ENCODE data around the gene OCRL. TPM values are rescaled to one million over a fixed set of nuclear protein-coding genes. Genes with fewer than 3 reads are reported as not detected.
A peak's percentile ranks its signal among the peaks of the same experiment; 100 is the strongest.

The OCRL gene
- polyA plus RNA-seq, 4 donors = 27.3 to 32.1 (median 31.5) TPM

DNA sequence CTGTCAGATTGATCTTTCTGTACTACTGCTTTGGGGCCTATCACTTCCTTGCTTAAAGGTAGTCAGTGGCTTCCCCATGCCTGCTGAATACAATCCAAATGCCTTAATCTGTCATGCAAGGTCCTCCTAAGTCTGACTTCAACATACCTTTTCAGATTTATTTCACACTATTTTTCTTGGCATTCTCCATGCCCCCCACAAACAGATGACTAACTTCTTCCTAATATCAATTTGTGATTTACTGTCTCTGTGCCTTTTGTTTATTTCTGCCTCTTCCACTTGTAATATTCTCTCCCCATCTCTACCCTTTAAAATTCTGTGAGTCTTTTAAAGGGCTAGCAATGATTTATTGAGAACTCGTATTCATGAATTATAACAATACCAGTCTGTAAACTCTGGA, 41.8 kb downstream of the OCRL start:
- no peak for DNase-seq (ENCODE audit: low read depth in 4 of 4, low spot score in 3 of 4)

DNA sequence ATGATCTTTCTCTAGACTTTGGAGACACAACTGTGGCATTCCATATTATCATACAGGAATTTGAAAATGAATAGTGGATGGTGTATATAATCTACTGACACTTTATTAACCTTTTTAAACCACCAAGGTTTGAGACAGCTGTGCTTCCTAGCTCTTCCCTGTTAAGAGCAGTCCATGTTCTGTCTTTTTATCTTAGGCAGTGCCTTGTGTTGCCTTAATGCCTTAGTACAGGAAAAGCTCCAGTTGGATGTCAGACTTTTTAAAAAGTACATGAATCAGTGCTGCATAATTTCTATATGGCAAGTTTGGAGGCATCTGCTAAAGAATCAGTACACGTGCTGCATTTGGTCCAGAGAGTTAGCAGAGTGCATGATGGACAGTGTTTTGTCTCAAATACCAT, 45.1 kb downstream of the OCRL start:
- DNase-seq (ENCODE audit: low read depth in 4 of 4, low spot score in 3 of 4) = no peak

DNA sequence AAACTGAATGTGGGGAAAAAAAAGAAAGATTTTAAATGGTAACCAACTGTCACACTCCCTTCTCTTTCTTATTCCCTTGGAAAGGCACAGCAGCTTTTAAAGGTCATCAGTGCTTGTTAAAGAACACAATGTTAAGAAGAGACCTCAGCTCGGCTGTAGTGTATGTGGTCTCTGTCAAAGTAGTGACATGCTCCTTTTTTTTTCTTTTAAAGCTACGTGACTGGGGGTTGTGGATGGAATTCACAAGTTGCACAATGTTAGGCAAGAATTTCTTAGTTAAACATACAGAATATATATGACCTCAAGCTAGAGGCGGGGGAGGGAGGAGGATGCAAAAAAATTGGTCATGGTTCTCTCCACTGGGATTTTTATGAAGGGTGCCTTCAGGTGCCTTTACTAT, 45.6 kb downstream of the OCRL start:
- no peak for DNase-seq (ENCODE audit: low read depth in 4 of 4, low spot score in 3 of 4)

DNA sequence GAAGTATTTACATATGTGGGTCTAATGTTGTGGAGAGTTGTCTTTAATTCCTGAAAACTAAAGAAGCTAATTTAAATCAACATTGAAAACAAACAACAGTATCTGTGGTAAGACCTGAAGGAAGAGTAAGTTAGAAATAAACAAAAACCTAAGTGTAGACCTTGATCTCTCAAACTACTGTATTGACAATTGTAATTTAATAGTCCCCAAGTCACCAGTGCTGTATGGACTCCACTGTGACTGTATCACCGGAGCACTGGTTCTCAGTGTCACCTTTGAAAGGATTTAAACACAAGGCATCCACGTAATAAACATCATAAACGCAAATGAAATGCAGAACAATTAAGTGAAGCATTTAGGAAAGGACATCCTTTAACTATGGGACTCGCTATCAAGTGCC, 46.4 kb downstream of the OCRL start:
- no peak for DNase-seq (ENCODE audit: low read depth in 4 of 4, low spot score in 3 of 4)

DNA sequence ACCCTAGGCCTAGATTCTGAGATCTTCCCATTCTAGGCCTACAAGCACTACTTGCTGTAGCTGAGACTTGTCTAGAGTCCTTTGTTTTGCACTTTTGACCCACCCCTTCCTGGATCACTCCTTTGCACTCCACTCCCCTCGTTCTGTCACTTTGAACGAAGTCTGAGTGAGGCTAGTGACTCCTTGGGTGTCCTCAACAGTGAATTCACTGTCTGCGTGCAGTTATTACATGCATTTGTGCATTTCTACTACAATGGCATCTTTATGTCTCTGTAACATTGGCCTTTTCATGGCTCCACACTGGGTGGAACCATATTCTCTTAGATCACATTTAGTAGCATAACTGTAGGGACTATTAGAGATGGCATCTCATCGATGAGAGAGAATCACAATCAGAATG, 50.5 kb downstream of the OCRL start:
- no peak for DNase-seq (ENCODE audit: low read depth in 4 of 4, low spot score in 3 of 4)

DNA sequence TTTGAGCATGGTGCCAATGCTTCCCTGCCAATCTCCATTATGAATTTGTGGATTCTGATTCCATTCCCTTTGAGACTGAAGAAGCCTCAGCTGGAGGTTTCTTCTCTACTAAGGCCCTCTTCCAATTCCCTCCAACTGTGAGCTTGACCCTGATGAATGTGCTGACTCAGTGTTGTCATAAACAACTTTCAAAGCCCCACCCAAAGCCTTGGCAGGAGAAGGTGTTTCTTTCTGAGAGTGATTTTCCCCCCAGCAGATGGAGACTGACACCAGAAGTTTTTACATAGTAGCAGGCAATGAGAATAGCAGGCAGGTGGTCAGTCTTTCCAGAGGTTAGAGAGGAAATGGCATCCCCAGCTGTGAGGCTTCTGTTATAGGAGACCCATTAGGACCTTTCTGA, 53.1 kb downstream of the OCRL start:
- DNase-seq (ENCODE audit: low read depth in 4 of 4, low spot score in 3 of 4) = no peak

DNA sequence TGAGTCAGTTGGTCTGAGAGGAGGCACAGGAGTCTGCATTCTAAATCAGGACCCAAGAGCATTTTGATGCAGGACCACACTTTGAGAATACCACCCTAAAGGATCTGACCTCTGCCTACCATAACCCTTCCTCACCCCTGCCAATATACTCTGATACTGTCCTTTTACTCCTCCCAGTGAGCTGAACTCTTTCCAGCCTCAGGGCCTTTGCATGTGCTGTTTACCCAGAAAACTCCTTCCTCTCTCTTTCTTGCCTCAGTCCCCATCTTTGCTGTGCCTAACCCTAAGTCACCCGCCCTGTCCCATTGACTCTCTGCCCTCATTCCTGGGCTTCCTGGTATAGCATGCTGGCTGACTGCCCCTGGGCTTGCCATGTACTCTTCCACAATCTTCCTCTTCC, 54.7 kb downstream of the OCRL start:
- no peak for DNase-seq (ENCODE audit: low read depth in 4 of 4, low spot score in 3 of 4)

DNA sequence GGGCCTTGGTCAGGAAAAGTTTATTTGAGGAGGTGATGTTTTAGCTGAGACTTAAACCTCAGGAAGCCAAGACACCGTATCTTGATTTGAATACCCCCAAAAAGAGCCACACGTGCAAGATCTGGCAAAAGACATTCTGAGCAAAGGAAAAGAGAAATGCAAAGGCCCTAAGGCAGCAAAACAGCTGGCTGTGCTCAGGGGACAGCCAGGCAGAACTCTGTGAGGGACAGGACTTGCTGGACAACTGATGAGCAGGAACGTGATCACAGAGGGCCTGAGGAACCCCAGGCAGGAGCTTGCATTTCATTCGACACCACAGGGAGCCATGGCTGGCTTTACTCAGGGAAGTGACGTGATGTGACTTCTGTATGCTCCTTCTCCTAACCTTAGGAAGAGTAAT, 56.0 kb downstream of the OCRL start:
- DNase-seq (ENCODE audit: low read depth in 4 of 4, low spot score in 3 of 4) = no peak

DNA sequence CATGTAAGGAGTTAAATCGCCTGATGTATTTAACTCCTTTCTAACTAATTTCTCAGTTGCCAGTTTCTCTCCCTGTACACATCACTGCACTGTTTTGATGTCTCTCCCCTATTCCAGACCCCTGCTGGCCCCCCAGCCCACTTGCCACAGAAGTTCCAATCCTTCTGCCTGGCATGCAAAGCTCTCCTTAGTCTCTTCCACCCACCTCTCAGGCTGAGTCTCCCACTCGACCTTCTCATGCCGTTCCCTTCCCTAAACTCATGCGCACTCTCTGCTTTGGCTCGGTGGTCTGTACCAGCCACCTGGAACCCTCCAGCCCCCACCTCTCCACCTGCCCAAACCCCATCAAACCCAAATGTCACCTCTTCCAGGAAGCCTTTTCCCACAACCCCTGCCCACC, 57.8 kb downstream of the OCRL start:
- no peak for DNase-seq (ENCODE audit: low read depth in 4 of 4, low spot score in 3 of 4)

DNA sequence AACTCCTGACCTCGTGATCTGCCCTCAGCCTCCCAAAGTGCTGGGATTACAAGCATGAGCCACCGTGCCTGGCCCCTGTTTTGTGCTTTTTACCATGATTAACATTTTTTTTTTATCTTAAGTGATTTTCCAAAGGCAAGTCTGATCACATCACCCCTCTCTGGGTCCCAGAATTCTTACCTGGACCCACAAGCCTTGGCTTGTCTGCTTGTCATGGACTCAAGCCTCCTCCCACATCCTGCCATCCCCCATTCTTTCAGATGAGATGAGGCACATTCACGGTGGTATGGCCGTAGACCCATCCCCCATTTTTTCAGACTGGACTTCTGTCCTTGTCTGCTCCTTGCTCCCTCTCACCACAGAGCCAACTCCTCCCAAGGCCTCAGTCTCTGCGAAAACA, 59.4 kb downstream of the OCRL start:
- no peak for DNase-seq (ENCODE audit: low read depth in 4 of 4, low spot score in 3 of 4)

DNA sequence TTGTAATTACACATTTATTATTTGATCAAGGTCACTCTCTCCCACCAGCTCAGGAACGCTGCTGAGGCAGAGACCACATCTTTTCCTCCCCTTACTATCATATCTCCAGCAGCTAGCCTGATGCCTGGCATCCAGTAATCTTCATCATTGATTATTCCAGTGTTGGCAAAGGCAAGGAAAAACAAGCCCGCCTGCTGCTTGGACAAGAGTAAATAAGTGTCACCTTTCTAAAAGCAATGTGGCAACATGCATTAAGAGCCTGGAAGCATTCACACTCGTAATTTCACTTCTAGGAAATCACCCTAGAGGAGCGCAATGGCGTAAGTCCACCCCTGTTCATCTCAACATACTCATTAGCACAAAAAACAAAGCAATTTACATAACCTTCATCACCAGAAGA, 59.9 kb downstream of the OCRL start:
- no peak for DNase-seq (ENCODE audit: low read depth in 4 of 4, low spot score in 3 of 4)

DNA sequence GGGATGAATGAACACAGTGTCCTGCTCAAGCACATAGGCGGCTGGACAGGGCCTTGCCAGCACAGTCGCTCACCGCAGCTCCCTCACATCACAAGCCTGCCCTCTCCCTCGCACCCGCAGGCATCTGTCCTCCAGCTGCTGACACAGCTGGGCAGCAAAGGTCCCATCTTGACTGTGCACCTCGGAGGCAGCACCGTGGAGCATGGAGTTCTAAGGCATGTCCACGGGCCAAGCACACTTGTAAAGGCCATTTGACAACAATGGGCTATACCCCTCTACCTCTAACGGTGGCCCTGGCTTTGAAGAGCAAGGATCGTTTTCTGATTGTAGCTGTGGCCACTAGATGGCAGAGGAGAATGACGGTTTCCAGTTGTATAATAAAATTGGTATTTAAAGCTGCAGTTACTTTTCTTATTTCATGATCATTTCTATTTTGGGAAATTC, 60.9 kb downstream of the OCRL start:
- DNase-seq (ENCODE audit: low read depth in 4 of 4, low spot score in 3 of 4) = no peak

DNA sequence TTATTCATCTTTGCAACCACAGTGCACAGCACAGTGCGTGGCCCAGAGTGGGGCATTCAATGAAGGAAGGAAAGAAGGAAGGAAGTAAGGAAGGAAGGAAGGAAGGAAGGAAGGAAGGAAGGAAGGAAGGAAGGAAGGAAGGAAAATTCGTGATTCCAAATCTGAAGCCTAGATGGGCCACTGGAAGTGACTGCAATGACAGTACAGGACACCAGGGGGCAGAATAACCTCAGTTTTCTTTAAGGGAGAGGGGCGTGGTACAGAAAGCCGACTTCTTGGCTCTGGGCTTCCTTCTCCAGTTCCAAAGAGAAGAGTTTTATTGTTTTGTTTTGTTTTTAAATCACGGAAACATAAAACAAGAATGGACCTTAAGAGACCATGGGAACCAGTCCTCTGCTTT, 66.9 kb downstream of the OCRL start:
- peak in 3 of 4 donors; percentile 35 to 55 (median 52) for DNase-seq (ENCODE audit: low read depth in 4 of 4, low spot score in 3 of 4)

DNA sequence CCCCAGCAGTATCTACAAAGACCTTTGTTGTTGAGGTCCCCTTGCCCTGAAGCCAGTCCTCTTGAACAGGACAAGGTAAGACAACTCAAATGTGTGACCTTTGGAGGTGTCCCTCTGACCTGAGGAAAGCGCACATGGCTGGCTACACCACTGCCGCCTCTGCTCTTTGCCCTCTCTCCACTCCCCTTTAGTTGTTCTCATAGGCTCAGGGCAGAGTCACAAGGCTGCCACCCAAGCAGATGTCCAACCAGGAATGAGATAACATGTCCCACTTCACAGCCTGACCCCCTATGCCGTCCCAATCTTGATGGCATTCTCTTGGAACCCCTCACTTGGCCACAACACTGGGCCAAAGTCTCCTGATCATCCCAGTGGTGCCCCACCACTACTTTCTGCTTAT, 68.4 kb downstream of the OCRL start:
- no peak for DNase-seq (ENCODE audit: low read depth in 4 of 4, low spot score in 3 of 4)

DNA sequence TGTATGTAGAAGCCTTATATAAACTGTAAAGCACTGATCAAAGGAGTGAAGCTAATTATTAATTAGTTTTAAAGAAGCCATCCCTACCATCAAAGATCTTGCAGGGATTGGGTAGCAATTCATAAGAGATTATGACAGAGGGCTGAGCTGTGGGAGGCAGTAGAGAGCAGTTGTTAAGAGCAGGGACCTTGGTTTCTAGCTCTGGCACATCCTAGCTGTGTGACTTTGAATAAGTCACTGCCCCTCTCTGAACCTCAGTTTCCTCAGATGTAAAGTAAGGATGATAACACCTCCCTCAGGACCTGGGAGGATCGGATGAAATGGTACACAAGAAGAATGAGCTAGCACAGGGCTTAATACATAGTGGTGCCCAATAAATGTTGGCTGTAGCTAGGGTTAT, 69.3 kb downstream of the OCRL start:
- DNase-seq (ENCODE audit: low read depth in 4 of 4, low spot score in 3 of 4) = no peak

DNA sequence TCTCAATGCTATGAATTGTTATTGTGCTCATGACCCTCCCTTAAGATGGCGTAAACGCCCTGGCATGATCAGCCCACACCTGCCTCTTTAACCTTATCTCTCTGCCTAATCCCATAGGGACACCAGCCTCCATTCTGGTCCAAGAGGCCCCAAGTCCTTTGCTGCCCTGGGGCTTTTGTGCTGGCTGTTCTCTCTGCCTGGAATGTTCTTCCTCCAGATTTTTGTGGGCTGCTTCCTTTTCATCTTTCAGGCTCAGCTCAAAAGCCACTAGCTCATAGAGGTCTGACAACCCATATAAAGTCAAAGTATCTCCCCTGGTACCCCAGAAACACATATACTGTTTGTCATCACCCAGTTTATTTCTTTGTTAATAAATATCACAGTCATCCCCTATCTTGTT, 72.3 kb downstream of the OCRL start:
- DNase-seq (ENCODE audit: low read depth in 4 of 4, low spot score in 3 of 4) = no peak

DNA sequence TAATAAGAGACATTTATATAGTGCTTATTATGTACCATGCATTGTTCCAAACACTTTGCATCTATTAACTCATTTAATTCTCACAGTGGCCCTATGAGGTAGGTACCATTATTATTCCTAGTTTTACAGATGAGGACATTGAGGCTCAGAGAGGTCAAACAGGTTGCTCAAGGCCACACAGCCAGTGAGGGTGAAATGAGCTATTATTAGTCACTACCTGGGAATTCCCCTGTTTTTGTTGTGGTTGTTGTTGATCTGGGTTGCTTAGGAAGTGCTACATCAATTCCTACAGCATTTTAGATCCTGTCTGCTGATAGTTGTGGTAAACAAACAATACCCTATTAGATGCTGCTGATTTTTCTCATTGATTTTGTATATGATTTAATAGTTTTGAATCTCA, 73.5 kb downstream of the OCRL start:
- DNase-seq (ENCODE audit: low read depth in 4 of 4, low spot score in 3 of 4) = no peak

DNA sequence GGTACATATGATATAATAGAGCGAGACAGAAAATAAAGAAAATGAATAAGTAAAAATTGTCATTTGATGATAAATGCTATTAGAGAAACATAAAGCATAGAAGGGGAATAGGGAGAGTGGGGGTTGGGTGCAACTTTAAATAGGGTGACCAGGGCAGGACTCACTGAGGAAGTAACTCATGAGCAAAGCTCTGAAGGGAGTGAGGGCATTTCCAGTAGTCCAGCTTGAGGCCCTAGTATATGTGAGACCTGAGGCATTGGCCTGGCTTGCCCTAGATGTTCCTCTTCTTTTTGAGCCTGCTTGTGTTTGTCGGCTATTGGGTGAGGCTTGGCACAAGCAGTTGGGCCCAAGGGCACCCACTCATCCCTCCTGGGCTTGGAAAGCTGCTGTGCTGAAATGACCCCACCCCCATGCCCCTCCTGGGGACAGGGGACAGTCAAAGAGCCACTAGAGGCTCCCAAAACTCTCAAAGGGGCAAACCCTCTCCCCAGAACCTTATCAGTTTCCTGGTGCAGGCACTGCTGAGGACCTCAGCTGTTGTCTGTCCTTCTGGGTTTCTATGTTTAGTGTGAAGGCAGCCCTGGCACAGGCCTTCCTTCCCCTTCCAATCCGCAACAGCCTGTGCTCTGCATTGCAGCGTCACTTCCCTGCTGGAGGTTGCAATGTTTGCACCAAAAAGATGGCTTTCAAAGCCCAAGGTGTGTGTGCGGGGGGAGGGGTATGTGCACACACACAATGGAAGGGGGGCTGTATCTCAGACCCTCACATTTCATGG, 74.6 kb downstream of the OCRL start:
- DNase-seq (ENCODE audit: low read depth in 4 of 4, low spot score in 3 of 4) = no peak

DNA sequence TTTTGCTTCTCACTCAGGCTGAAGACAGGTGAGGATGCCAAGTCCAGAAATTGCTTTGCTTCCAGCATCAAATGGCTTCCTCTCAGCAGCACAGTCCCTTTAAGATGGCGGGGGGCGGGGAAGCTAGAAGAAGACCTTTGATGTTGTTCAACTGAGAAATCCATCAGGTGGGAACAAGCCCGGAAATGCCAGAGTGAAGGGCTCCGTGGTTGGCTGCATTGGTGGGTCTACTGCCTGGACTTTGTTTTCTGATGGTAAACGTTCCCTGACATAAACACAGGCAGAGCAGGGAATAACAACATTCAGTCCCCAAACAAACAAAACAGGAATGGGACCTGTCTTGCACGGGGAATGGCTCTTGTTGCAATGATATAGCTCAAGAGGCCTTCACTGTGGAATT, 77.4 kb downstream of the OCRL start:
- DNase-seq (ENCODE audit: low read depth in 4 of 4, low spot score in 3 of 4) = no peak

DNA sequence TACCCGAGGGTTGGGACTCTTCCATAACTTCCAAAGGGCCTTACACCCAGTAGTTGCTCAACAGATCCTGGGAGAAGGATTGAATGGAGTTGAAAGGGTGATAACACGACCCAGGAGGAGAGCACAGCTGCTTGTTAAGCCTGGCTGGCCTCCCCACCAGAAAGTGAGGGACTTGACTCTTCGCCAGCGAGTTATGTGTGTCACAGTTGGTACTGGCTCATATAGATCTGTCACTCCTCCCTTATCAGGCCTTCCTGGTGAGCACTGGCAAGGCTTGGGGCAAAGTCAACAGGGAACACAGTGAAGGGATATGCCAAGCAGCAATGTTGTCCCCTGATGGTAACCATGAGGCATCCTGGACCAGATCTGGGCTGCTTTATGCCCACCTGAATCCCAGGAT, 78.9 kb downstream of the OCRL start:
- DNase-seq (ENCODE audit: low read depth in 4 of 4, low spot score in 3 of 4) = no peak

DNA sequence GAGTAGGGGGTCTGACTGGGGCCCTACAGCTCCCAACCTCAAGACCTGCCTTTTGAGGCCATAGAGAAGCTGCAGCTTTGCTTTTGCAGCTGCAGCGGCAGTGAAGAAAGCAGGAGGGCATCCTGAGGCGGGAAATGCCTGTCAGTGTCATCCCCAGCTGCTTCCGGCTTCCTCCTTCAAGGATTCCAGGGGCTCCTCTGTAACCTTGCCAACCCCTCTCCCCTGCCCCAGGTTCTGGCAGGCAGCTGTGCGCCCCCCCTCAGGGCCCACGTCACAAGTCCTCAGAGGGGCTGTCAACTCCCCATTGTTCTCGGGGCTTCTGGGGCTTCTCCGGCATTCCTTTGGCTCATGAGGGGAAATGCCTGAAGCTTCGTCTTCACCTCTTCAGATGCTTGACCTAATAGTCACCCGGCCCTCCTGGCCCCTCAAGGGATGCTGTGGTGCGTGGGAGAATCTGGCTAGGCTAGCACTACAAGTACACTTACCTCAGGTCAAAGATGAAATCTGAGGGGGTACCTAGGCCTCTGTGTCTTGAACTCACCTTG, 82.8 kb downstream of the OCRL start:
- DNase-seq (ENCODE audit: low read depth in 4 of 4, low spot score in 3 of 4) = no peak

DNA sequence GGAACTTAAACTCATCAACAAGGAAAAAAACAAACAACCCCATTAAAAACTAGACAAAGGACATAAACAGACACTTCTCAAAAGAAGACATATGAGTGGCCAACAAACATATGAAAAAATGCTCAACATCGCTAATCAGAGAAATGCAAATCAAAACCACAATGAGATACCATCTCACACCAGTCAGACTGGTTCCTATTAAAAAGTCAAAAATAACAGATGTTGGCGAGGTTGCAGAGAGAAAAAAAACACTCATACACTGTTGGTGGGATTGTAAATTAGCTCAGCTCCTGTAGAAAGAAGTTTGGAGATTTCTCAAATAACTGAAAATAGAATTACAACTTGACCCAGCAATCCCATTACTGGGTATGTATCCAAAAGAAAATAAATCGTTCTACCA, 86.0 kb downstream of the OCRL start:
- DNase-seq (ENCODE audit: low read depth in 4 of 4, low spot score in 3 of 4) = no peak

DNA sequence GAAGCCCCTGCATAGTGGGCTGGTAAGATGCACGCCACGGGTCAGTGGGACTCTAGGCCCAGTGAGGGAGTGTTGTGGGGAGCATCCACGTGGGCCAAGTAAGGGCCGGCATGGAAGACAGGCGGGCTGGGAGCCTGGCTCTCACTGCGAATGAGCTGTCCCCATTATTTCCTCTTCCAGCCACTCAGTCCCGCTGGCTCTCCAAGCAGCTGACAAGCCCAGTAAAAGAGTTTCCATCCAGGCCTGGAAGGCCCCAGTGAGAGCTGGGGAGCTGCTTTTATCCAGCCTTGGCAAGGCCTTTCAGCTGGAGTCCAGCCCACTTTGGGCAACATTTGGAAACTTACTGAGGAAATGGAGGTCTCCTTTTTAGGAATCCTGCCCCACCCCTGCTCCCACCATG, 89.8 kb downstream of the OCRL start:
- DNase-seq (ENCODE audit: low read depth in 4 of 4, low spot score in 3 of 4) = no peak

Data from right renal pelvis (tissue), 4 donors.